Immature natural killer cell (primary cell): ENCODE results near the gene LMAN2L. TPM values are rescaled to one million over a fixed set of nuclear protein-coding genes. Genes with fewer than 3 reads are reported as not detected.
A peak's percentile ranks its signal among the peaks of the same experiment; 100 is the strongest.

Experiments used
- DNase-seq, 3 donors: peaks; one replicate each; pipeline ENCODE4 v3.0.0; 2022; ENCODE audit warnings: mixed read lengths in 1 of 3
- H3K27ac Mint-ChIP-seq, 6 donors: one replicate each; pipeline ENCODE4 v1.8.0; 2020; ENCODE audit warnings: mixed read lengths in 6 of 6, mild to moderate bottlenecking in 5 of 6, inconsistent platforms in 4 of 6, moderate library complexity in 3 of 6
- H3K27me3 Mint-ChIP-seq, 3 donors: one replicate each; pipeline ENCODE4 v1.8.0; 2020 to 2021; ENCODE audit warnings: low read depth in 3 of 3, mild to moderate bottlenecking in 3 of 3, mixed read lengths in 3 of 3, moderate library complexity in 3 of 3, inconsistent platforms in 1 of 3
- H3K36me3 Mint-ChIP-seq, 3 donors: one replicate each; pipeline ENCODE4 v1.8.0; 2020; ENCODE audit warnings: mixed read lengths in 3 of 3, inconsistent platforms in 2 of 3, mild to moderate bottlenecking in 2 of 3
- H3K4me1 Mint-ChIP-seq, 2 donors: one replicate each; pipeline ENCODE4 v1.8.0; 2020; ENCODE audit warnings: inconsistent platforms in 2 of 2, mild to moderate bottlenecking in 2 of 2, mixed read lengths in 2 of 2, moderate library complexity in 1 of 2
- H3K4me3 Mint-ChIP-seq, 5 donors: one replicate each; pipeline ENCODE4 v1.8.0; 2020; ENCODE audit warnings: mild to moderate bottlenecking in 5 of 5, mixed read lengths in 5 of 5, inconsistent platforms in 3 of 5, moderate library complexity in 3 of 5
- H3K9me3 Mint-ChIP-seq, 6 donors: one replicate each; pipeline ENCODE4 v1.8.0; 2020; ENCODE audit warnings: mild to moderate bottlenecking in 6 of 6, mixed read lengths in 6 of 6, inconsistent platforms in 4 of 6, moderate library complexity in 3 of 6
- polyA plus RNA-seq, 3 donors: library from polyadenylated mRNA; unstranded; fragments of 300-500 nt; fragmentation: Illumina TruSeq; gene quantifications; one replicate each; pipeline ENCODE4 v1.2.3, GENCODE V29; 2021

Gene LMAN2L
- polyA plus RNA-seq, 3 donors from 2014 or later = 15.8 to 39.3 (median 23.5) TPM

- DNase-seq = no peak
- H3K27me3 Mint-ChIP-seq = peaks cover 0 to 4% (median 2%) of the 10 kb centered on the region in 3 donors
- H3K9me3 Mint-ChIP-seq = peaks cover 0 to 2% (median 0%) of the 10 kb centered on the region in 6 donors
- H3K4me3 Mint-ChIP-seq = no peak overlapping the region
- peaks cover 31 to 36% of the 10 kb centered on the region in 2 donors for H3K4me1 Mint-ChIP-seq
- peak overlapping the region in 2 of 6 donors; percentile 21 to 62 for H3K27ac Mint-ChIP-seq
- H3K36me3 Mint-ChIP-seq = peaks cover 0 to 5% (median 0%) of the 10 kb centered on the region in 3 donors
These were observed 28.3 kb upstream of the LMAN2L start for GRCh38 chr2:96768083-96768561.

- H3K9me3 Mint-ChIP-seq = no peaks in the 10 kb centered on the region
- H3K4me1 Mint-ChIP-seq = peaks cover 35 to 39% of the 10 kb centered on the region in 2 donors
- peaks cover 0 to 4% (median 2%) of the 10 kb centered on the region in 3 donors for H3K27me3 Mint-ChIP-seq
- H3K36me3 Mint-ChIP-seq = peaks cover 0 to 5% (median 0%) of the 10 kb centered on the region in 3 donors
- peak overlapping the region in 1 of 6 donors; percentile 44 for H3K27ac Mint-ChIP-seq
- no peak overlapping the region for H3K4me3 Mint-ChIP-seq
- DNase-seq = no peak
These were observed 27.4 kb upstream of the LMAN2L start for GRCh38 chr2:96767135-96767871.

- no peak for DNase-seq
- Mint-ChIP-seq H3K4me3 (peak overlapping the region; percentile 67 to 86 (median 74)), H3K9me3 (no peaks in the 10 kb centered on the region), H3K27me3 (peaks cover 0 to 4% (median 0%) of the 10 kb centered on the region in 3 donors), H3K36me3 (peaks cover 0 to 5% (median 0%) of the 10 kb centered on the region in 3 donors), H3K27ac (peak overlapping the region in 2 of 6 donors; percentile 5 to 10), H3K4me1 (peaks cover 61 to 62% of the 10 kb centered on the region in 2 donors)
These were observed 24.4 kb upstream of the LMAN2L start for GRCh38 chr2:96764253-96764637.

GRCh38 chr2:96763511-96764252, 23.8 kb upstream of the LMAN2L start:
- DNase-seq = no peak

GRCh38 chr2:96762529-96763311, 22.9 kb upstream of the LMAN2L start:
- Mint-ChIP-seq H3K4me1 (peaks cover 55 to 58% of the 10 kb centered on the region in 2 donors), H3K27ac (peak overlapping the region; percentile 46 to 84 (median 77)), H3K36me3 (peaks cover 0 to 5% (median 0%) of the 10 kb centered on the region in 3 donors), H3K9me3 (no peaks in the 10 kb centered on the region), H3K4me3 (peak overlapping the region; percentile 80 to 91 (median 86)), H3K27me3 (peaks cover 0 to 4% (median 1%) of the 10 kb centered on the region in 3 donors)
- DNase-seq = peak in 1 of 3 donors; percentile 19

More at GRCh38 chr2:96763511-96764252, 23.8 kb upstream of the LMAN2L start:
- peaks cover 0 to 5% (median 0%) of the 10 kb centered on the region in 3 donors for H3K36me3 Mint-ChIP-seq
- no peaks in the 10 kb centered on the region for H3K9me3 Mint-ChIP-seq
- H3K4me1 Mint-ChIP-seq = peaks cover 62% of the 10 kb centered on the region in 2 donors
- H3K27me3 Mint-ChIP-seq = peaks cover 0 to 4% (median 1%) of the 10 kb centered on the region in 3 donors
- H3K27ac Mint-ChIP-seq = peak overlapping the region in 4 of 6 donors; percentile 46 to 84 (median 49)
- peak overlapping the region; percentile 80 to 91 (median 86) for H3K4me3 Mint-ChIP-seq

- peaks cover 0 to 2% (median 1%) of the 10 kb centered on the region in 3 donors for H3K27me3 Mint-ChIP-seq
- H3K9me3 Mint-ChIP-seq = no peaks in the 10 kb centered on the region
- H3K4me3 Mint-ChIP-seq = peak overlapping the region; percentile 80 to 91 (median 86)
- no peak for DNase-seq
- H3K4me1 Mint-ChIP-seq = peaks cover 48 to 52% of the 10 kb centered on the region in 2 donors
- H3K27ac Mint-ChIP-seq = peak overlapping the region; percentile 62 to 92 (median 86)
- no peaks in the 10 kb centered on the region for H3K36me3 Mint-ChIP-seq
These were observed 21.3 kb upstream of the LMAN2L start for GRCh38 chr2:96760986-96761832.

- H3K36me3 Mint-ChIP-seq = no peaks in the 10 kb centered on the region
- DNase-seq = peak; percentile 84 to 90 (median 89)
- peak within 1 kb of the TSS; percentile 62 to 92 (median 88) for H3K27ac Mint-ChIP-seq
- H3K9me3 Mint-ChIP-seq = no peaks in the 10 kb centered on the region
- peaks cover 0 to 2% (median 1%) of the 10 kb centered on the region in 3 donors for H3K27me3 Mint-ChIP-seq
- H3K4me3 Mint-ChIP-seq = peak within 1 kb of the TSS; percentile 81 to 91 (median 88)
- peaks cover 47 to 52% of the 10 kb centered on the region in 2 donors for H3K4me1 Mint-ChIP-seq
These were observed 20.4 kb upstream of the LMAN2L start, which contains the start of gene CNNM4 for GRCh38 chr2:96760036-96760985. CNNM4 (plus strand) TSS chr2:96760902; CDS start chr2:96761000, 98 bp downstream.

- no peaks in the 10 kb centered on the region for H3K9me3 Mint-ChIP-seq
- H3K4me1 Mint-ChIP-seq = peaks cover 45 to 49% of the 10 kb centered on the region in 2 donors
- H3K4me3 Mint-ChIP-seq = peak overlapping the region in 4 of 5 donors; percentile 81 to 88 (median 87)
- no peak for DNase-seq
- no peaks in the 10 kb centered on the region for H3K36me3 Mint-ChIP-seq
- peaks cover 0 to 2% (median 1%) of the 10 kb centered on the region in 3 donors for H3K27me3 Mint-ChIP-seq
- H3K27ac Mint-ChIP-seq = peak overlapping the region; percentile 11 to 92 (median 70)
These were observed 19.7 kb upstream of the LMAN2L start for GRCh38 chr2:96759548-96759947.

GRCh38 chr2:96758987-96759386, 19.1 kb upstream of the LMAN2L start:
- peak overlapping the region in 3 of 6 donors; percentile 11 to 45 (median 45) for H3K27ac Mint-ChIP-seq
- H3K4me3 Mint-ChIP-seq = peak overlapping the region in 1 of 5 donors; percentile 60
- H3K36me3 Mint-ChIP-seq = no peaks in the 10 kb centered on the region
- no peaks in the 10 kb centered on the region for H3K9me3 Mint-ChIP-seq
- peaks cover 0 to 1% (median 0%) of the 10 kb centered on the region in 3 donors for H3K27me3 Mint-ChIP-seq
- H3K4me1 Mint-ChIP-seq = peaks cover 40 to 44% of the 10 kb centered on the region in 2 donors
- no peak for DNase-seq

- H3K4me1 Mint-ChIP-seq = peaks cover 24 to 29% of the 10 kb centered on the region in 2 donors
- H3K36me3 Mint-ChIP-seq = no peaks in the 10 kb centered on the region
- H3K4me3 Mint-ChIP-seq = no peak overlapping the region
- H3K9me3 Mint-ChIP-seq = no peaks in the 10 kb centered on the region
- H3K27me3 Mint-ChIP-seq = peaks cover 0 to 1% (median 0%) of the 10 kb centered on the region in 3 donors
- no peak for DNase-seq
- H3K27ac Mint-ChIP-seq = no peak overlapping the region
These were observed 17.6 kb upstream of the LMAN2L start for GRCh38 chr2:96757477-96757860.

- peaks cover 19 to 23% of the 10 kb centered on the region in 2 donors for H3K4me1 Mint-ChIP-seq
- H3K4me3 Mint-ChIP-seq = no peak overlapping the region
- H3K9me3 Mint-ChIP-seq = no peaks in the 10 kb centered on the region
- DNase-seq = no peak
- no peak overlapping the region for H3K27ac Mint-ChIP-seq
- peaks cover 0 to 1% (median 0%) of the 10 kb centered on the region in 3 donors for H3K27me3 Mint-ChIP-seq
- no peaks in the 10 kb centered on the region for H3K36me3 Mint-ChIP-seq
These were observed 17.1 kb upstream of the LMAN2L start for GRCh38 chr2:96756788-96757476.
